CD4-positive, alpha-beta T cell treated with Interleukin-12 subunit alpha and Interleukin-12 subunit beta, for 1 hour (primary cell): ENCODE results near the gene PRCC.
A peak's percentile ranks its signal among the peaks of the same experiment; 100 is the strongest.

Source experiments
- DNase-seq: peaks from one replicate; pipeline ENCODE4 v3.0.0-alpha.2; 2020

PRCC gene

GRCh38 chr1:156765666-156766065 is 1.7 kb upstream of the PRCC start:
- DNase-seq = no peak

- no peak for DNase-seq
These were observed 836 bp upstream of the PRCC start for GRCh38 chr1:156766298-156767100.

GRCh38 chr1:156767879-156768604 is 707 bp downstream of the PRCC start:
- peak; percentile 32 for DNase-seq

GRCh38 chr1:156768610-156769295 is 1.4 kb downstream of the PRCC start:
- DNase-seq = no peak

- DNase-seq = no peak
These were observed 4.9 kb downstream of the PRCC start for GRCh38 chr1:156772222-156772621.

GRCh38 chr1:156772728-156773497 is 5.6 kb downstream of the PRCC start:
- no peak for DNase-seq

- DNase-seq = no peak
These were observed 6.3 kb downstream of the PRCC start for GRCh38 chr1:156773607-156774006.

- no peak for DNase-seq
These were observed 8.5 kb downstream of the PRCC start for GRCh38 chr1:156775799-156776198.

- no peak for DNase-seq
These were observed 9.6 kb downstream of the PRCC start for GRCh38 chr1:156776942-156777341.

GRCh38 chr1:156777573-156777972 is 10.2 kb downstream of the PRCC start:
- DNase-seq = no peak

GRCh38 chr1:156781585-156782186 is 14.4 kb downstream of the PRCC start:
- no peak for DNase-seq

- DNase-seq = no peak
These were observed 18.1 kb downstream of the PRCC start for GRCh38 chr1:156785458-156785857.

GRCh38 chr1:156786640-156787039 is 19.3 kb downstream of the PRCC start:
- no peak for DNase-seq

GRCh38 chr1:156788136-156788535 is 20.8 kb downstream of the PRCC start:
- no peak for DNase-seq

- no peak for DNase-seq
These were observed 22.4 kb downstream of the PRCC start for GRCh38 chr1:156789621-156790318.

- DNase-seq = no peak
These were observed 27.4 kb downstream of the PRCC start for GRCh38 chr1:156794506-156795373.

- no peak for DNase-seq
These were observed 28.0 kb downstream of the PRCC start for GRCh38 chr1:156795374-156795733.

GRCh38 chr1:156795787-156796186 is 28.5 kb downstream of the PRCC start:
- no peak for DNase-seq

- no peak for DNase-seq
These were observed 29.2 kb downstream of the PRCC start for GRCh38 chr1:156796340-156797097.

- peak; percentile 79 for DNase-seq
These were observed 30.0 kb downstream of the PRCC start for GRCh38 chr1:156797212-156797871.
